Uterus (tissue), 2 donors: Measurements from ENCODE around the gene CIAO3.

Experiments used
- CTCF ChIP-seq, 4 experiments: fragments of 200-600 bp in 2 of 4; fragments of 450-650 bp in 2 of 4; sonication (generic) in 2 of 4; IDR thresholded peaks; one replicate each; pipeline ENCODE4 v1.5.1; 2016 to 2019; ENCODE audit warnings: antibody characterized with exemption in 4 of 4, mild to moderate bottlenecking in 2 of 4, moderate library complexity in 1 of 4
- POLR2A ChIP-seq, 2 donors: fragments of 450-650 bp; IDR thresholded peaks; one replicate each; pipeline ENCODE4 v1.6.1; 2016; ENCODE audit warnings: antibody characterized with exemption in 2 of 2, mild to moderate bottlenecking in 1 of 2, moderate library complexity in 1 of 2

GRCh38 chr16:725041-725376 is 15.8 kb downstream of the CIAO3 start:
- TF ChIP-seq CTCF (IDR thresholded peaks at IDR 0.05) (no peak), POLR2A (IDR thresholded peaks at IDR 0.05) (no peak)
